HG02840 (cell line): Measurements from ENCODE around the gene CHTOP.
A peak's percentile ranks its signal among the peaks of the same experiment; 100 is the strongest.
"Not testable (repeated sequence)": the region's sequence is repeated elsewhere in the genome, so short reads cannot be mapped to it uniquely, and the experiment has no call there.

Experiments
- ATAC-seq: cut with Tn5 transposase; IDR thresholded peaks from one replicate; pipeline ENCODE4 v1.9.1; 2021; ENCODE audit warnings: mild to moderate bottlenecking, moderate library complexity, moderate number of reproducible peaks; ENCODE audit not compliant: unreplicated experiment, low FRiP score

Gene CHTOP

DNA sequence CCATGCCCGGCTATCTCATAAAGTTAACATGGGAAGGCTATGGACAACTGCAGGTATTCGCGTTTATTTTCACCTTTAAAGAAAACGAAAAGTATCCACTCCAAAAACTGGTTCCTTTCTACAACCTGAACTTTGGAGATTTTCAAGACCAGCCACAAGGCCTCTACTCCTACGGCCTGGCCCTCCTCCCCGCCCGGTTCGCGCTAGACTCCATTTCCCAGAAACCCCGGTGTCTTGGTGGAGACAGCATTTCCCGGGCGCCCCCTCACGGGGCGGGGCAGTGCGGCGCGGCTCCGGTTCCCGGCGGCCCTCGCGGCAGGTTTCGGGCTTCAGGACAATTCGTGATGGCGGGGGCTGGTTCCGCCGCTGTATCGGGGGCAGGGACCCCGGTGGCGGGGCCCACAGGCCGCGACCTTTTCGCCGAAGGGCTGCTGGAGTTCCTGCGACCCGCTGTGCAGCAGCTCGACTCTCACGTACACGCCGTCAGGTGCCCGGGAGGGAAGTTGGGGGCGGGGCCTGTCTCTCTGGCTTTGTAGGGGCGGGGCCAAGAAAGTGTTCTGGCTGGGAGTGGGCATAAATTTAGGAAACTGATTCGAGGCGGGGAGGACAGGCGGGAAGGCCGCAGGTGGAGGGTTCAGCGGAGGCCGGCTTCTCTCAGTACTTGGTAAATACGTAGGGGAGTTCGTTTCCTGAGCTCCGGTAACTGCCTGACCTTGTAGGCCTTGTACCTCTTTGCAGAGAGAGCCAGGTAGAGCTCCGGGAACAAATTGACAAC lies 24.7 kb downstream of the CHTOP start, which contains the start of gene SNAPIN:
TSS of gene SNAPIN (plus strand) at position 304 of the 775 bp plus-strand sequence. CDS start at position 345, 41 bp downstream.
- ATAC-seq: peak; percentile 87

DNA sequence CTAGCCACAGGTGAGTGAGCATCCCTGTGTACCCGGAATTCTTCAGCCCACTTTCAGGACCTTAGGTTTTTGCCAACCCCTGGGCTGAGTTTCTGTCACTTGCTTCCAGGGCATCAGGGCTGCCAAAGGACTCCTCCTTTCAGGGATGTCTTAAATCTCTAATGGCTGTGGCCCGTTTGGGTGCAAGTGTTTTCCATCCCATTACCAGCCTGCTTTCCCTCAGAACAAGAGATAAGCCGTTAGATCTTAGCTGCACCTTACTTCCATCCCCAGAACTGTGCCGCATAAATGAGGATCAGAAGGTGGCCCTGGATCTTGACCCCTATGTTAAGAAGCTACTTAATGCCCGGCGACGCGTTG lies 25.3 kb downstream of the CHTOP start:
- ATAC-seq: no peak

GRCh38 chr1:153659656-153660055 lies 25.8 kb downstream of the CHTOP start:
- ATAC-seq: no peak

DNA sequence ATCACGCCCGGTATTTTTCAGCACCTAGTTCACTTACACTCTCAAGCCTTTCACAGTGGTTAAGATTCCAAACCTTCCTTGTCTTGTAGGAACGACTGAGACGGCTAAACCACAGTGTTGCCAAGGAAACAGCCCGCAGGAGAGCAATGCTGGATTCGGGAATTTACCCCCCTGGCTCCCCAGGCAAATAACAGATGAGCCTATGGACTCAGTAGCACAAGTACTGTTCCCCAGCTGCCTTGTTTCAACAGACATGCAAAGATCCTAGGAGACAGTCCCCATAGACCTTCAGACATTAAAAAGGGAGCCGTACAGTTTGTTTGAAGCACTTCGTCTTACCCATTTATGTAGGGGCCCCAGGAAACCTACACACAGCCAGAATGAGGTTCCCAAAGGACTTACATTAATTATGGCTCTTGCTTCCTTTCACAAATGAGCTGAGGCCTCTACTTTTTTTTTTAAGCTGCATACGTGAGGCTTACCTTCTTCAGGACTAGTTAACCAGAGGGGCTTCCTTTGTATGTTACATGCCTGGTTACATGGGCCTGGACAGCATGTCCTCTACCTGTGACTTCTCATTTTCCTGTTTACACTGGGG lies 27.3 kb downstream of the CHTOP start:
- no peak for ATAC-seq

DNA sequence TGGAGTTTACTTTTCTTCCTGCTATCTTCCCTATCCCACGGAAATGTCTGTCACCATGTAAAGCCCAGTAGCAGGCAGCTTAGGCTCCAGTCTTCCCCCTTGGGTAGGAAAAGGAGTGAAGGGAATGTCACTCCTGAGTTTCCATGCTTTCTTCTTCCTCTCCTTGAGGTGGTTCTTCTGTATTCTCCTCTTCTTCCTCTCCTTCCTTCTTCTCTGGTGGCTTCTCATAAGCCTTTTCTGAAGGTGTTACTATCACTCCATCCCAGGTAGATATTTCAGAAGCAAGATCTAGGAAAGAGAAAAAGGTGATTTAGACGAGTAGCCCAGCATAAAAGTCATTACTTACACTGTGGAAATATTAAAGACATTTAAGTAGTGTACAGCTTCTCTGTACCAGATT lies 28.4 kb downstream of the CHTOP start:
- ATAC-seq: no peak

- no peak for ATAC-seq
These were observed 29.3 kb downstream of the CHTOP start for GRCh38 chr1:153663211-153663610.

GRCh38 chr1:153667439-153667838 lies 33.6 kb downstream of the CHTOP start:
- ATAC-seq: no peak

DNA sequence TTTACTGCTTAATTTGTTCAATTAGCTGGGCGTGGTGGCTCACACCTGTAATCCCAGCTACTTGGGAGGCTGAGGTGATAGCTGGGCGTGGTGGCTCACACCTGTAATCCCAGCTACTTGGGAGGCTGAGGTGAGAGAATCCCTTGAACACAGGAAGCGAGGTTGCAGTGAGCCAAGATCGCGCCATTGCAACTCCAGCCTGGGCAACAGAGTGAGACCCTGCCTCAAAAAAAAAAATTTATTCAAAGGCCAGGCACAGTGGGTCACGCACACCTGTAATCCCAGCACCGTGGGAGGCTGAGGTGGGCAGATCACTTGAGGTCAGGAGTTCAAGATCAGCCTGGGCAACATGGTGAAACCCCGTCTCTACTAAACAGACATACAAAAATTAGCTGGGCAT lies 34.8 kb downstream of the CHTOP start:
- ATAC-seq: not testable (repeated sequence)

- no peak for ATAC-seq
These were observed 35.7 kb downstream of the CHTOP start for GRCh38 chr1:153669606-153670005.

GRCh38 chr1:153670257-153670858 lies 36.5 kb downstream of the CHTOP start:
- ATAC-seq: no peak

DNA sequence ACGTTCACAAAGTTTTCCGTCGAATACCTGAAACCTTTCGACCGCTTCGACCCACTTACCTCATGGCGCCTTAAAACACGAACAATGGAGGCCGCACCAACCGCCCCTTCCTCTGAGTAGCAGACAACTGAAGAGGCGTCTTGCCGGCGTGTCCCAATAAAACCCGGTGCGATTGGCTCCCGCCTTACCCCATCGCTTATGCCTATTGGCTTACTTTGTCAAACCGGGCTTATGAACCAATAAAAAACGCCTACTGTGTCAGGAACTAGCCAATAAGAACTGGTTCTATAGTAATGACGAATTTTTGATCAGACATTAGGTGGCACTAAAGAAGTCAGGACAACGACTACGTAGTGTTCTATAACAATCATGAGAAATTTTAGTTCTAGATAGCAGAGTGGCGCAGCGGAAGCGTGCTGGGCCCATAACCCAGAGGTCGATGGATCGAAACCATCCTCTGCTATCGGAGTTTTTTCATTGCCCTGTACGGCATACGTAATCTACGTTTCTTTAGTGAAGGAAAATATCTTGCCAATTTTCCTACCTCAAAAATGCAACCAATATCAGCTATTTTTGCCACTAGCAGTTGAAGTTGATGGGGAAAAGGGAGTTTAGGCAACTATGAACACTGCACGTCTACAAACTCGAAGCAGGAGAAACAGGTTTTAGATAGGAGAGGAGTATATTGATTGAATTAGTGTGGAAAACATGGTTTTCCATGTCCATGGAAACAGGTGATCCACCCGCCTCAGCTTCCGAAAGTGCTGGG lies 37.2 kb downstream of the CHTOP start, which contains the start of gene ILF2:
TSS of gene ILF2 (minus strand) at position 135 of the 769 bp plus-strand sequence. CDS start at position 64, 71 bp downstream.
- peak; percentile 96 for ATAC-seq

DNA sequence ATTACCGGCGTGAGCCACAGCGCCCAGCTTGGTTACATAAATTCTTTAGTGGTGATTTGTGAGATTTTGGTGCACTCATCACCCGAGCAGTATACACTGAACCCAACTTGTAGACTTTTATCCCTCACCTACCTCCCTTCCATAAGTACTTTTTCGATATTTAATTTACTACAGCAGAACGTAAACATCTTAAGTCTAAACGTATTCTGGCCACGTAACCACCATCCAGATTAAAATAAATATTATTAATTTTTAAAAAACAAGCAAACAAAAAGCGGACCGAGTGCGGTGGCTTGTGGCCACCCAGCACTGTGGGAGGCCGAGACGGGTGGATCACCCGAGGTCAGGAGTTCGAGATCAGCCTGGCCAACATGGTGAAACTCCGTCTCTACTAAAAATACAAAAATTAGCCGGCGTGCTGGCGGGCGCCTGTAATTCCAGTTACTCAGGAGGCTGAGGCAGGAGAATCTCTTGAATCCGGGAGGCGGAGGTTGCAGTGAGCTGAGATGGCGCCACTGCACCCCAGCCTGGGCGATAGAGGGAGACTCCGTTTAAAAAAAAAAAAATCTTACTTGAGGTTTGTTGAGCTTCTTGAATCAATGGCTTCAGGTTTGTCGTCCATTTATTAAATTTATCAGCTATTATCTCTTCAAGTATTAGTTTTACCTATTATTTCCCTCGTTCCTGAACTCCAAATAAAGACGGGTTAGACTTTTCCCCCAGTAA lies 37.9 kb downstream of the CHTOP start:
- peak; percentile 2 for ATAC-seq

DNA sequence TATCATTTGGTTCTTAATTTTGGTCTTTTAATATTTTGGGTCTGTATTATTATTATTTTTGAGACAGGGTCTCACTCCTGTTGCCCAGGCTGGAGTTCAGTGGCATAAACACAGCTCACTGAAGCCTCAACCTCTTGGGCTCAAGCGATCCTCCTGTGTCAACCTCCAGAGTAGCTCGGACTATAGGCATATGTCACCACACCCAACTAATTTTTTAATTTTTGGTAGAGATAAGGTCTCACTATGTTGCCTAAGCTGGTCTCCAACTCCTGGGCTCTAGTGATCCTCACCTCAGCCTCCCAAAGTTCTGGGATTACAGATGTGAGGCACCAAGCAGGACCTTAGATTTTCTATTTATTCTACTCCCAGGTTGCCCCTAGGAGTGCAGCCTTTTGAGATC lies 39.6 kb downstream of the CHTOP start:
- ATAC-seq: no peak

GRCh38 chr1:153677718-153678518 lies 44.1 kb downstream of the CHTOP start:
- no peak for ATAC-seq

DNA sequence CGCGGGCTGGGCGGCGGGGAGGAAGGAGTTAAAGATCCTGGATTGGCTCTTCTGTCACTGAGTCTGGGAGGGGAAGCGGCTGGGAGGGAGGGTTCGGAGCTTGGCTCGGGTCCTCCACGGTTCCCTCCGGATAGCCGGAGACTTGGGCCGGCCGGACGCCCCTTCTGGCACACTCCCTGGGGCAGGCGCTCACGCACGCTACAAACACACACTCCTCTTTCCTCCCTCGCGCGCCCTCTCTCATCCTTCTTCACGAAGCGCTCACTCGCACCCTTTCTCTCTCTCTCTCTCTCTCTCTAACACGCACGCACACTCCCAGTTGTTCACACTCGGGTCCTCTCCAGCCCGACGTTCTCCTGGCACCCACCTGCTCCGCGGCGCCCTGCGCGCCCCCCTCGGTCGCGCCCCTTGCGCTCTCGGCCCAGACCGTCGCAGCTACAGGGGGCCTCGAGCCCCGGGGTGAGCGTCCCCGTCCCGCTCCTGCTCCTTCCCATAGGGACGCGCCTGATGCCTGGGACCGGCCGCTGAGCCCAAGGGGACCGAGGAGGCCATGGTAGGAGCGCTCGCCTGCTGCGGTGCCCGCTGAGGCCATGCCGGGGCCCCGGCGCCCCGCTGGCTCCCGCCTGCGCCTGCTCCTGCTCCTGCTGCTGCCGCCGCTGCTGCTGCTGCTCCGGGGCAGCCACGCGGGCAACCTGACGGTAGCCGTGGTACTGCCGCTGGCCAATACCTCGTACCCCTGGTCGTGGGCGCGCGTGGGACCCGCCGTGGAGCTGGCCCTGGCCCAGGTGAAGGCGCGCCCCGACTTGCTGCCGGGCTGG lies 44.9 kb downstream of the CHTOP start, which contains the start of gene NPR1:
TSS of gene NPR1 (plus strand) at position 170 of the 818 bp plus-strand sequence. CDS start at position 591, 421 bp downstream.
- ATAC-seq: no peak

- ATAC-seq: no peak
These were observed 45.7 kb downstream of the CHTOP start for GRCh38 chr1:153679337-153680119.

- ATAC-seq: no peak
These were observed 46.2 kb downstream of the CHTOP start for GRCh38 chr1:153680120-153680403.

- ATAC-seq: no peak
These were observed 48.9 kb downstream of the CHTOP start for GRCh38 chr1:153682730-153683129.
